Measurements from ENCODE around the gene SLC45A1. TPM values are rescaled to one million over a fixed set of nuclear protein-coding genes. Genes with fewer than 3 reads are reported as not detected.

Gene SLC45A1
- total and polyA plus RNA-seq, 2 of the 4 experiments (the other 2 are of a cell fraction): 0.72 to 3.9 TPM

- H3K9ac ChIP-seq (ENCODE audit: low read depth, low read length): no peak overlapping the region
- TF ChIP-seq BHLHE40 (IDR thresholded peaks at IDR 0.05; ENCODE audit: low read depth, low read length): no peak
- peak; percentile 49; the same call in 1 of the 2 replicates for TF ChIP-seq FOS (IDR thresholded peaks at IDR 0.05; ENCODE audit: low read depth, low read length)
- no peaks in the 10 kb centered on the region for H3K36me3 ChIP-seq (ENCODE audit: control insufficient read depth, insufficient read depth, low read length)
- H3K27ac ChIP-seq (ENCODE audit: insufficient read depth, low read length): no peak overlapping the region
- no peak overlapping the region for H3K4me3 ChIP-seq (ENCODE audit: insufficient read depth, low read depth, low read length)
- H2AK5ac ChIP-seq (ENCODE audit: low read depth, low read length): no peak overlapping the region
- no peaks in the 10 kb centered on the region for H3K9me3 ChIP-seq (ENCODE audit: control insufficient read depth, insufficient read depth, low read length)
- WGBS, 2 experiments (ENCODE audit: extremely low coverage in 2 of 2, insufficient read length in 1 of 2): 100% methylated on average over 1 of the region's 5 CpGs; no CpG with 5 or more reads in 1 of the 2 experiments
- no peak overlapping the region for H2BK15ac ChIP-seq (ENCODE audit: low read depth, low read length)
- no peaks in the 10 kb centered on the region for H3K79me1 ChIP-seq (ENCODE audit: low read depth in 1 of 2, low read length in 2 of 2)
- intact Hi-C loops (cut with micrococcal nuclease) (no loop called here), dilution Hi-C loops (cut with HindIII; ENCODE audit: low sequenced_read_pairs, unreplicated experiment) (no loop called here), in situ Hi-C loops (cut with MboI; ENCODE audit: low sequenced_read_pairs) (no loop called here)
- H3K23ac ChIP-seq (ENCODE audit: low read depth, low read length): no peak overlapping the region
- no peak overlapping the region for H2BK20ac ChIP-seq (ENCODE audit: low read depth, low read length)
- H2AFZ ChIP-seq (replicated peaks; ENCODE audit: low read length, poor library complexity): no peak overlapping the region
- no peak overlapping the region for H3K14ac ChIP-seq (replicated peaks; ENCODE audit: low read depth, low read length)
- no peak overlapping the region for H2AK9ac ChIP-seq (replicated peaks; ENCODE audit: low read depth, low read length, poor library complexity)
- H3K9me1 ChIP-seq (ENCODE audit: insufficient read depth, low read length): no peaks in the 10 kb centered on the region; the same call in 1 of the 2 replicates
- no TSS peak for BruUV-seq (replicated peaks)
- peaks cover 4% of the 10 kb centered on the region; the same call in 1 of the 2 replicates for H3K4me1 ChIP-seq (ENCODE audit: control insufficient read depth, insufficient read depth, low read length)
- DNase-seq (peak; percentile 72), ATAC-seq (ENCODE audit: low read depth) (peak; percentile 89)
- no peak overlapping the region for H4K91ac ChIP-seq (ENCODE audit: insufficient read depth, low read depth, low read length)
- no peak overlapping the region for H3K56ac ChIP-seq (ENCODE audit: extremely low read depth, insufficient read depth, low read length)
- H2BK5ac ChIP-seq (ENCODE audit: low read depth, low read length, poor library complexity, severe bottlenecking): no peak overlapping the region
- H3K18ac ChIP-seq (ENCODE audit: low read depth, low read length): no peak overlapping the region
- no peak overlapping the region for H4K8ac ChIP-seq (ENCODE audit: low read depth in 2 of 2, low read length in 2 of 2)
- POLR2A ChIA-PET (ENCODE audit: unreplicated experiment): no interaction called here
- no peak overlapping the region for H4K5ac ChIP-seq (ENCODE audit: low read depth, low read length)
- no peaks in the 10 kb centered on the region for H3K27me3 ChIP-seq (ENCODE audit: control insufficient read depth, insufficient read depth, low read length)
- no peaks in the 10 kb centered on the region for H4K20me1 ChIP-seq (ENCODE audit: insufficient read depth, low read length)
- H3K4me2 ChIP-seq (ENCODE audit: low read depth, low read length): no peak overlapping the region
- CTCF ChIA-PET: no interaction called here
- H2BK120ac ChIP-seq (ENCODE audit: low read depth, low read length): no peak overlapping the region
- no peak overlapping the region for H3K4ac ChIP-seq (ENCODE audit: low read depth, low read length)
Observed at GRCh38 chr1:8284127-8284526, 33.8 kb upstream of the SLC45A1 start.

Data from IMR-90 (cell line).